ENCODE measurements around the gene TMEM40.
A peak's percentile ranks its signal among the peaks of the same experiment; 100 is the strongest.
"Not testable (repeated sequence)": the region's sequence is repeated elsewhere in the genome, so short reads cannot be mapped to it uniquely, and the experiment has no call there.

TMEM40 gene

GRCh38 chr3:12787346-12787745, 28.3 kb upstream of the TMEM40 start:
- not testable (repeated sequence) for H3K9me3 ChIP-seq (ENCODE audit: control insufficient read depth, insufficient read depth, low read length); H4K20me1 ChIP-seq (ENCODE audit: control insufficient read depth, insufficient read depth, low read depth, low read length); H3K27me3 ChIP-seq (ENCODE audit: control insufficient read depth, low read length); H3K4me3 ChIP-seq (ENCODE audit: low read length); H3K79me2 ChIP-seq (ENCODE audit: control insufficient read depth, low read length); H3K9me2 ChIP-seq (replicated peaks; ENCODE audit: control insufficient read depth, low read length); H3K36me3 ChIP-seq (ENCODE audit: control insufficient read depth, low read length); H3K4me2 ChIP-seq (ENCODE audit: low read length); H3F3A ChIP-seq (ENCODE audit: control insufficient read depth, insufficient read depth); H3K27ac ChIP-seq (ENCODE audit: low read depth, low read length)
- peaks cover 13% of the 10 kb centered on the region for H3K4me1 ChIP-seq (ENCODE audit: control insufficient read depth, low read length)
- TF ChIP-seq, protein P1, sequence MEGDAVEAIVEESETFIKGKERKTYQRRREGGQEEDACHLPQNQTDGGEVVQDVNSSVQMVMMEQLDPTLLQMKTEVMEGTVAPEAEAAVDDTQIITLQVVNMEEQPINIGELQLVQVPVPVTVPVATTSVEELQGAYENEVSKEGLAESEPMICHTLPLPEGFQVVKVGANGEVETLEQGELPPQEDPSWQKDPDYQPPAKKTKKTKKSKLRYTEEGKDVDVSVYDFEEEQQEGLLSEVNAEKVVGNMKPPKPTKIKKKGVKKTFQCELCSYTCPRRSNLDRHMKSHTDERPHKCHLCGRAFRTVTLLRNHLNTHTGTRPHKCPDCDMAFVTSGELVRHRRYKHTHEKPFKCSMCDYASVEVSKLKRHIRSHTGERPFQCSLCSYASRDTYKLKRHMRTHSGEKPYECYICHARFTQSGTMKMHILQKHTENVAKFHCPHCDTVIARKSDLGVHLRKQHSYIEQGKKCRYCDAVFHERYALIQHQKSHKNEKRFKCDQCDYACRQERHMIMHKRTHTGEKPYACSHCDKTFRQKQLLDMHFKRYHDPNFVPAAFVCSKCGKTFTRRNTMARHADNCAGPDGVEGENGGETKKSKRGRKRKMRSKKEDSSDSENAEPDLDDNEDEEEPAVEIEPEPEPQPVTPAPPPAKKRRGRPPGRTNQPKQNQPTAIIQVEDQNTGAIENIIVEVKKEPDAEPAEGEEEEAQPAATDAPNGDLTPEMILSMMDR (IDR thresholded peaks at IDR 0.05; ENCODE audit: low read depth, low read length, poor library complexity, severe bottlenecking): peak; percentile 53

DNA sequence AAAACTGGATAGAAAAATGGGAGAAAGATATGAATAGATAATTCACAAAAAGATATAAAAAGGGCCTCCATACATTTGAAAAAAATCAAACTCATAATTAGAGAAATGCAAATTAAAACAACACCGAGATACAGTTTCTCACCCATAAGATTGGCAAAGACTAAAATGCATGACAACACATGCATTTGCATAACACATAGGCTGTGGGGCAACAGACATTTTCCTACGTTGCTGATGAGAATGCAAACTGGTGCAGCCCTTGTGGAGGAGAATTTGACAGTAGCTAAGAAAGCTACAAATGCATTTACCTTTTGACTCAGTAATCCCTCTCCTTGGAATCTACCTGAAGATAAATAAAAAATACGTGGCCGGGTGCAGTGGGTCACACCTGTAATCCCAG, 26.0 kb upstream of the TMEM40 start:
- peaks cover 4% of the 10 kb centered on the region for H3K27me3 ChIP-seq (ENCODE audit: control insufficient read depth, low read length)
- peak overlapping the region; percentile 11; the same call in 1 of the 2 replicates for H3K4me3 ChIP-seq (ENCODE audit: low read length)
- H3K36me3 ChIP-seq (ENCODE audit: control insufficient read depth, low read length): no peaks in the 10 kb centered on the region
- no peak overlapping the region for H3K27ac ChIP-seq (ENCODE audit: low read depth, low read length)
- H3K79me2 ChIP-seq (ENCODE audit: control insufficient read depth, low read length): no peaks in the 10 kb centered on the region
- H3K4me2 ChIP-seq (ENCODE audit: low read length): peak overlapping the region; percentile 31
- no peaks in the 10 kb centered on the region for H3F3A ChIP-seq (ENCODE audit: control insufficient read depth, insufficient read depth)
- no peaks in the 10 kb centered on the region for H3K9me3 ChIP-seq (ENCODE audit: control insufficient read depth, insufficient read depth, low read length)
- no peaks in the 10 kb centered on the region for H3K9me2 ChIP-seq (replicated peaks; ENCODE audit: control insufficient read depth, low read length)
- TF ChIP-seq, protein P1 (IDR thresholded peaks at IDR 0.05; ENCODE audit: low read depth, low read length, poor library complexity, severe bottlenecking): no peak
- TF ChIP-seq EZH2phosphoT487 (IDR thresholded peaks at IDR 0.05; ENCODE audit: borderline replicate concordance, low read length): no peak
- H3K4me1 ChIP-seq (ENCODE audit: control insufficient read depth, low read length): peaks cover 13% of the 10 kb centered on the region
- no peaks in the 10 kb centered on the region for H4K20me1 ChIP-seq (ENCODE audit: control insufficient read depth, insufficient read depth, low read depth, low read length)

- no peak for TF ChIP-seq EZH2phosphoT487 (IDR thresholded peaks at IDR 0.05; ENCODE audit: borderline replicate concordance, low read length)
- TF ChIP-seq, protein P1 (IDR thresholded peaks at IDR 0.05; ENCODE audit: low read depth, low read length, poor library complexity, severe bottlenecking): no peak
- H3K36me3 ChIP-seq (ENCODE audit: control insufficient read depth, low read length): no peaks in the 10 kb centered on the region
- peaks cover 4% of the 10 kb centered on the region for H3K27me3 ChIP-seq (ENCODE audit: control insufficient read depth, low read length)
- H3K79me2 ChIP-seq (ENCODE audit: control insufficient read depth, low read length): no peaks in the 10 kb centered on the region
- H3K9me2 ChIP-seq (replicated peaks; ENCODE audit: control insufficient read depth, low read length): no peaks in the 10 kb centered on the region
- H3F3A ChIP-seq (ENCODE audit: control insufficient read depth, insufficient read depth): no peaks in the 10 kb centered on the region
- H3K4me2 ChIP-seq (ENCODE audit: low read length): no peak overlapping the region
- no peak overlapping the region for H3K4me3 ChIP-seq (ENCODE audit: low read length)
- H4K20me1 ChIP-seq (ENCODE audit: control insufficient read depth, insufficient read depth, low read depth, low read length): no peaks in the 10 kb centered on the region
- peaks cover 13% of the 10 kb centered on the region for H3K4me1 ChIP-seq (ENCODE audit: control insufficient read depth, low read length)
- no peak overlapping the region for H3K27ac ChIP-seq (ENCODE audit: low read depth, low read length)
- H3K9me3 ChIP-seq (ENCODE audit: control insufficient read depth, insufficient read depth, low read length): no peaks in the 10 kb centered on the region
These were observed 23.2 kb upstream of the TMEM40 start for GRCh38 chr3:12782172-12782815.

Data from DOHH2 (cell line).